ENCODE results near the gene CRB2.

CRB2 gene

DNA sequence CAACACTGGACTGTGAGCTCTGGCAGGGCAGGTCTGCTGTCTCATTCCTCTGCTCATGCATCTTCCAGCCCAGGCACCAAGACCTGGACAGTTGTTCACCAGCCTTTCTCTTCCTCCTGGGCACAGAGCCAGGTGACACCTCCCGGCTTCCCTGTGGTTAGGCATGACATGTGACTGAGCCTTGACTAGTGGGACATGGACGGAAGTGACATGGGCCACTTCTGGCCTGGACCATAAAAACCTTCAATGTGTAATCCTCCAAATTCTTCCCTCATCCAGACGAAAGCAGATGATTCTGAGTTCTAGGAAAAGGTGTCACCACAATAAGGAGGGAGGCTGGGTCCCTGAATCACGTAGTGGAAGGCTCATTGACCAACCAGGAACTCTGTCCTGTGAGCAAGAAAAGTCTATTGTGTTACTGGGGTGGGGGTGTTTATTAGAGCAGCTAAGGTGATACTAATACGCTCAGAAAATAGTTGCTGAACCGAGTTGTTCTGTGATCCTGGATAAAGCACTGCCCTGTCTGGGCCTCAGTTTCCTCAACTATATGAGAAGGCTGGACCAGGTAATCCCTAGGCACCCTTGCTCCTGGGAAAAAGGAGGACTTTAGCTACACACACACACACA is 26.6 kb upstream of the CRB2 start:
- no peak for DNase-seq

DNA sequence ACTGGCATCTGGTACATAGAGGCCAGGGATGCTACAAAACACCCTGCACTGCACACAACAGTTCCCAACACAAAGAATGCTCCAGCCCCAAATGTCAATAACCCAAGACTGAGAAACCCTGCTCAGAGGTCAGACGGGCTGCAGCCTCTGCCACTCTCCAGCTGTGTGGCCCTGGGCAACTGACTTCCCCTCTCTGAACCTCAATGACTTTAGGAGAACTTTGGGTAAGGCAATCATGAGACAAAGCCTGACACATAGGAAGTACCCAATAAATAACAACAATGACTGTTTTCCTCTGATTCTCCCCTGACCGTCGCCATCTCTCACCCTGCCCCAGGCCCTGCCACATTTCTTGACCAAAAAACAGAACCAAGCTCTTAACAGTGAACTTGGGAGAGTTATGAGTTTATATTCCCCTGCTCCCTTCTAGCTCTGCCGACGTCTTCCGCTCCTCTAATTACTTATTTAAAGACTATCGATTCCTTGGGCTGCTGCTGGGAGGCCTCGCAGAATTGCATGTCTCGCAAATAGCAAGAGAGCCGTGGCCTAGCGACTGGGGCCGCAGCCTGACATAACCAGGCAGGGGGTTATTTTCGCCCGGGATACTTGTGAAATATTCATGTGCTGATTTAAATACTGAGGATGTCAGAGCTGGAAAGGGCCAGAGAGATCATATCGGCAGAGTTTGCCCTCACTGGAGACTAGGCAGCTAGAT is 24.5 kb upstream of the CRB2 start:
- no peak for DNase-seq

DNA sequence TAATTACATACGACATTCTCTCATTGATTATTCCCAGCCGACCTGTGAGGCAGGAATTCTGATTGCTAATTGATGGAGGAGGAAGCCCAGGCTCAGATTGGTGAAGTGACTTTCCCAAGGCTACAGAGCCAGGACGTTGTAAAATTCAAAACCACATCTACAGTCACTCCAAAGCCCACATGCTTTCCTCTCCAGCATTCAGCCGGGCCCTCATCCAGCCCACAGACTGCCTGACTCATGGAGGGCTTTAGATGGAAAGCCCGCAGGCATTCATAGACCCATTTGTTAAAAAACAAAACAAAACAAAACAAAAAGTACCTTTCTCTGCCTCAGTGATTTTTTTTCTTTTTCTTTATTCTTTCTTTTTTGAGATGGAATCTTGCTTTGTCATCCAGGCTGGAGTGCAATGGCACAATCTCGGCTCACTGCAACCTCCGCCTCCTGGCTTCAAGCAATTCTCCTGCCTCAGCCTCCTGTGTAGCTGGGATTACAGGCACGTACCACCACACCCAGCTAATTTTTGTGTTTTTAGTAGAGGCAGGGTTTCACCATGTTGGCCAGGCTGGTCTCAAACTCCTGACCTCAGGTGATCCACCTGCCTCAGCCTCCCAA is 22.8 kb upstream of the CRB2 start:
- peak; percentile 45 for DNase-seq

DNA sequence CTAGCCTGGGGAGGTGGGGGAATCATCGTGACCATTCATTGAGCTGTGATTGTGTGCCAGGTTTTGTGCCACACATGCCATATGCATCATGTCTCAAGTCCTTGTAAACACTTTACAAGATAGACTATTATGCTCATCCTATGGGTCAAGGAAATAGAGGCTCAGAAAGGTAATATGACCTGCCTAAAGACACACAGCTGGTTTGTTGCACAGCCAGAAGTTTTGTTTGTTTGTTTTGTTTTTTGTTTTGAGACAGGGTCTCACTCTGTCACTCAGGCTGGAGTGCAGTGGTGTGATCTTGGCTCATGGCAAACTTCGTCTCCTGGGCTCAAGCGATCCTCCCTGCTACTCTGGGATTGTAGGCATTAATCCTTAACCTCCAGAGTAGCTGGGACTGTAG is 21.4 kb upstream of the CRB2 start:
- DNase-seq = no peak

DNA sequence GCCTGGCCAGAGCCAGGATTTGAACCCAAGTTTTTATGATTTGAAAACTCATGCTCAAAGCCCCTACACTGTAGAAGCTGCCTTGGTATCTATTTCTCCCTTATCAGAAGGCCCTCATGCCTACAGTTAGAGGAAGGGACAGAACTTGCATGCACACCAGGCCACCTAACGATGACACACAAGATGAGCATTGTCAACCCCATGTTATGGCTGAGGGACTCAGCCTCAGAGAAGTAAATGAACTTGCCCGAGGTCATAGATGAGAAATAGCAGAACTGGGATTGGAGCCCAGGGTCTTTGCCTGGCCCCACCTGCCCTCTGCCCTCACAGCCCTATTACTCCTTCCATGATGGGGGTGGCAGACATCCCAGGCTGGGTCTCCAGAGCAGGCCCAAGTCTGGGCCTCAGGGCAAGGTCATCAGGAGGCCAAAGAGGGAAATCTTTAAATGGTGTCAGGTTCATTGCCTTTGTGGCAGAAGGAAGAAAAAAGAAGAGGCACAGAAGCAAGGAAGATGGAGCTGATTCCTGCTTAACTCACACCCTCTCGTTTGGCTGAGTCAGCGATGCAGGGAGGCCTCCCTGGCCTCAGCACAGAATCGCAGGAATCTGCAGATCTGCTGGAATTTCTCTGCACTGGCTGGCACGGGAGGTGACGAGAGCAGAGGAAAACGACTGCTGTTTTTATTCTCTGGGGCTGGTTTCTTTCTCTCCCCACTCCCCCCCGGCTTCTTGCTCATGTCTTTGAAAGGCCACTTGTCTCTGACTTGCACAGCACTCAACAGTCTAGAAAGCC is 20.6 kb upstream of the CRB2 start:
- DNase-seq = peak; percentile 79

DNA sequence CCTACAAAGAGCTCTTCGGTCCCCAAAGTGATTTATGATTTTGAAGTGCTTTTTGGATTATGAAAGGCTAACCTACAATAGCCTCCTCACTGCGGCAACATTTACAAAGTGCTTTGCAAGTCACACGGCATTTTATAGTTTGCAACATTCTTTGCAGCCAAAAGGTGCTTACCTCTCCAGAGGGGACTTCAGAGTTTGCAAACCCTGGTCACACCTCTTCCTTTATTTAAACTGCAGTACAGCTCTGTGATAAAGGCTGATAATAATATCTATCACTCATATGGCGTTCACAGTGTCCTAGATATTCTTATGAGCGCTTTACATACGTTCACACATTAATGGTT is 20.0 kb upstream of the CRB2 start:
- no peak for DNase-seq

DNA sequence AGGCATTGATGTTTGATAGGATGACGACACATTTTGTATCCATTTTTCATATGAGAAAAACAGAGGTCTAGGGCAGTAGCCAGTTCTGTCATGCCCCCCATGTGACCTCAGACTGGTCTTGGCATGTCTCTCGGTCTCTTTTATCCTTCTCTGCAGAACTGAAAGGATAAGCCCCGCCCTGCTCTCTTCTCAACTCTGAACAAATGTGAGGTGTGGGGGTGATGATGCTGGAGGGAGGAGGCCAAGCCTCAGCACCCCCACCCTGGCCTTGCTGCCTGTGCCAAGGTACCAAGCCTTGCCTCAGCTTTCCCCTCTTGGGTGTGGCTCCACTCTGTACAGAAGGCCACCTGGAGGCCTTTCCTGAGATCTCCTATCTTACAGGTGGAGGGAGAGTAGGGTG is 19.5 kb upstream of the CRB2 start:
- no peak for DNase-seq

DNA sequence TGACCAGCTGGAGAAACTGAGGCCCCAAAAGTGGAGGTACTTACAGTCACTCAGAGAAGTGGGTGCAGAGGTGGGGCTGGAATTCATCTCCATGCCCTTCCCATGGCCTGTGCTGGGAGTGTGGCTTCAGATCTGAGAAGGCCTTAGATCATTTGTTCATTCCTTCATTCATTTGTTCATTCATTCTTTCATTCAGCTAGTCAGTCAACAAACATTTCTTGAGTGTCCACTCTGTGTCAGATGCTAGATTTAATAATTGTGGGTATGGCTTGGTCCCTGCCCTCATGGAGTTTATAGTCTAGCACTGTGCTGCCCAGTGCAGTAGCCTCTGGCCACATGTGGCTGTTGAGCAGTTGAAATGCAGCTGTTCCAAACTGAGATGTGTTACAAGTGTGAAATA is 19.0 kb upstream of the CRB2 start:
- no peak for DNase-seq

DNA sequence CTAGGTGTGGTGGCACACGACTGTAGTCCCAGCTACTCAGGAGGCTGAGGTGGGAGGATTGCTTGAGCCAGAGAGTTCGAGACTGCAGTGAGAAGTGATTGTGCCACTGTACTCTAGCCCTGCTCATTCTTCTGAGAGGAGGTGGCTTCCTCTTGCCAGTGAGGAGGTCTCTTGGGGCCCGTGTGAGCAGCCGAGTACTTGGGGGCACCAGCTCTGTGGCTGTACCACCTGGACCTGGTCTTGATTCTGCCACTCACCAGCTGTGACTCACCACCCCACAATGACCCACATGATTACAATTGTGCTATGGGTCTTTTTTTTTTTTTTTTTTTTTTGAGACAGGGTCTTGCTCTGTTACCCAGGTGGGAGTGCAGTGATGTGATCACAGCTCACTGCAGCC is 18.0 kb upstream of the CRB2 start:
- no peak for DNase-seq

DNA sequence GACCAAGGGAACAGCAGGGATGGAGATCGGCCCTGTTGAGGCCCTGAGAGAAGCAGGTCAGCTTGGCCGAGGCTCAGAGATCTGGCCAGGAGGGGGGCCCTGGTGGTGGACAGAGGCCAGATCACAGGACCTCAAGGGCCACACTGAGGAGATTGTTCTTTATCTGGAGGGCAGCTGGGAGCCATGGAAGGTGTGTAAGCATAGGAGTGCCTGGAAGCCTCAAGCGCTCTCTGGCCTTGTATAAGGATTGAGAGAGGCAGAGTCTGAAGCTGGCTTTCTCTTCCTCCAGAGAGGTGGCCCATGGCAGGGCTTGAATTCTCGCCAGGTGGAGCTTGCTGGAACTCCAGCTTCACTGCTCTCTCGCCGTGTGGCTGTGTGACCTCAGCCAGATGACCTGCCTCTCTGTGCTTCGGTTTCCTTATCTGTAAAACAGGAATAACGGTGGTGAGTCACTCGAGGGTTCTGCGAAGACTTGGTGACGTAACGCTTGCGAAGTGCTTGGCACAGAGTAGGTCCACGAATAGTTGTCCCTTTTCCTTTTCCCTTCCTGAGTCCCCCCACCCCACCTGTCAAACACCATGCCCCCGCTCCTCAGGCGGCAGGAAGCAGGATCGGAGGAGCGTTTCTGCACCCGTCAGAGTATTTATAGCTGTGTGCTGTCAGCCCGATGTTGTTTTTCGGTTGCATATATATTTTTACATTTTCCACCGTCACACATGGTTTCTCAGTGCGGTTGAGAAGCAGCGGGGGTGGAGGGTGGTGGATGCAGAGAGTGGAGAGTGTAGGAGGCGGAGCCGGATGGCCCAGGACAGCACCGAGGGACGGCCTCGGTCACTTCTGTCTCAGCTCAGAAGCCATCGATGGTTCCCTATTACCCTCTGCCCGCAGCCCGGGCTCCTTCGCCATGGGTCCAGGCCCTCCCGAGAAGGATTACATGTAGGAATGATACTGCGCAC is 17.0 kb upstream of the CRB2 start:
- no peak for DNase-seq

DNA sequence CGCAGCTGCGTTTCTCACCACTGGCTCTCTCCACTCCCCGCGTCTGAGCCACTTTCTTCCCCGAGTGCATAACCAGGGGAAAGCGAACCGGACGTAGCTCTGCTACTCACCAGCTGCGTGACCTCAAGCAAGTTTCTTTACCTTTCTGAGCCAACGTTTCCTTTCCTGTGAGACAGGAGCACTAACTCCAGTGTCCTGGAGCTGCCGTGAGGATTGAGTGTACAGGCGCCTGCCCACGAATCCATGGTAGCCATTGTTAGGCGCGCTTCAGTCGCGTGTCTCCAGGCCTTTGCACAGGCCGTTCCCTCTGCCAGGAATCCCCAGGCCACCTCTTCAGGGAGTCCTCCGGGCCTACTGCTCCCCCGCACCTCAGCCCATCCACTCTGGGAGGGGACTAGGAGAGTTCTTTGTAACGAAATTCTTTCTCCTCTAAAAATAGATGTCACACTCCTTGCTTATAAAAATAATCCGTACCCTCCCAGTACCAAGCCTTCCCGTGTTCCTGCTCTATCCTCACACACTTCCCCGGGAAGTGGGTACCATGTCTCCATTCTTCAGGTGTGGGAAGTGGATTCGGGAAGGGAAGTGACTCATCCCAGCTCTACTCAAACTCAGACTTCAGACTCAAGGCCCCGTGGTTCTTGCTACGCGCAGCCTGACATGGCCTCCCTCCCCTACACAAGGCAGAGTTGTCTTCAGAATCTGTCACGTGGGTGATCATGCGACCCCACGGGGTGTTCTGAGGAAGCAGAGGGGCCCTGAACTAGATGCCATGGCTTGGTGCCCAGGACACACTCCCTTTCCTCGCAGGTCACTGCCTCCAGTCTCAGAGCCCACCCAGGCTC is 16.1 kb upstream of the CRB2 start:
- no peak for DNase-seq

DNA sequence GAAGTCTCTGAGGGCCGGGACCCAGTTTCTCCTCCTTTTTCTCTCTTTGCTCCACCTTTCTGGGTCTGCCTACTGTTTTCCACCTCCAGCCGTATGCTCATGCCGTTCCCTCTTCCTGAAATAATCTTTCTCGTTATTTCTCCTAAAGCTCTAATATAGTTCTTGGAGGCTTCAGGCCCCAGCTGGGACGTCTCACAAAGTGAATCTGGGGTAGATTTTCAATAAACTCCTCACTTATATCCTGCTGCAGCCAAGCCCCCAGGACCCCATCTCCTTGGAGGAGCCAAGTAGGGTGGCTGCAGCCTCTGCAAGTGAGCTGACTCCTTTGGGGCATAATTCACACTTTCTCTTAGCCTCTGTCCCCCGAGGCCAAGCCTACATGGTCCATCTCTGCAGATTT is 14.2 kb upstream of the CRB2 start:
- no peak for DNase-seq

DNA sequence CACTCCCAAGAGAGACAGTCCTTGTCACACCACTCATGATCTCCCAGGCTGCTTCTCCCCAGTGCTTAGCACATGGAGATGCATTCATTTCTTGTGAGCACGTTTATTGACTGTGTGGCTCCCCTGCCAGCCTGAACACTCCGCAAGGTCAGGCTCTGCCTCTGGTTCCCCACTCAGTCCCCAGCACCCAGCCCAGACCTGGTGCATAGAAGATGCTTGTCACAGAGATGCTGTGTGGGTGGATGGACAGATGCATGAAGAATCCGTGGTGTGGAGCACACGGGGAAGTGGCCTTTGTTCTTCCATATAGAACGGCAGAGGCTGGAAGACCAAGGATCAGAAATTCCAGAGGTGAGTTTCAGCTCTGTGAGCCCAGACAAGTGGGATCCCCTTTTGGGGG is 13.8 kb upstream of the CRB2 start:
- no peak for DNase-seq

DNA sequence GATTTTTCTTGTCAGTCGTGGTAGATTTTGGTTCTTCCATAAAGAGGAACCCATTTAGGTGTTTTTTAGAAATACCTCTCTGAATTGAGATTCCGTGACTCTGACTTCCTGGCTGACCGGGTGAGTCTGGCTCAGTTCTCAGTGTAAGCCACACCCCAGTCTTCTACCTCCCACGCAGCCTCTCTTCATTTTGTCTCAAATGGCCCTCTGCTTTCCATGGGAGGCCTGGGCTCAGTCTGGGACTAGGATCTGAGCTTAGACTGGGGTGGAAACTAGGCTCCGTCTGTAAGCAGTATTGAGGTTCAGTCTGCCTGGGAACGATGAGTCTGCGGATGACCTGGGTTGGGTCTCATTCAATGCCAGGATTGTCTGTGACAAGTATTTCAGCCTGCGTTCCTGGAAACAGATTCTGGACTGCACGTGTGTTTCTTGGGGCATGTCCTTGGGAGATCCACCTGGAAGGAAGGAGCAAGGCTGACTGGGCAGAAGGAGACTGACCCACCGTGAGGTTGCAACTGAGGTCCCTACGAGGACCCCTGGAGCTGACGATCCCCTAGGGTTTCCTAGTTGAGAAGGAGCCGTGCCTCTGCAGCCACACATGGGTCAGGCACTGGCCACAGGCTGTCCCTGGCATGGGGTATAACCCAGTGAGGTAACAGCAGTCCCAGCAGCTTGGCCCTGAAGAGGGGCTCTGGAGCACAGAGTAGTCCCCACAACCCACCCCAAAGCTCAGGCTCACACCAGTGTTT is 12.4 kb upstream of the CRB2 start:
- no peak for DNase-seq

DNA sequence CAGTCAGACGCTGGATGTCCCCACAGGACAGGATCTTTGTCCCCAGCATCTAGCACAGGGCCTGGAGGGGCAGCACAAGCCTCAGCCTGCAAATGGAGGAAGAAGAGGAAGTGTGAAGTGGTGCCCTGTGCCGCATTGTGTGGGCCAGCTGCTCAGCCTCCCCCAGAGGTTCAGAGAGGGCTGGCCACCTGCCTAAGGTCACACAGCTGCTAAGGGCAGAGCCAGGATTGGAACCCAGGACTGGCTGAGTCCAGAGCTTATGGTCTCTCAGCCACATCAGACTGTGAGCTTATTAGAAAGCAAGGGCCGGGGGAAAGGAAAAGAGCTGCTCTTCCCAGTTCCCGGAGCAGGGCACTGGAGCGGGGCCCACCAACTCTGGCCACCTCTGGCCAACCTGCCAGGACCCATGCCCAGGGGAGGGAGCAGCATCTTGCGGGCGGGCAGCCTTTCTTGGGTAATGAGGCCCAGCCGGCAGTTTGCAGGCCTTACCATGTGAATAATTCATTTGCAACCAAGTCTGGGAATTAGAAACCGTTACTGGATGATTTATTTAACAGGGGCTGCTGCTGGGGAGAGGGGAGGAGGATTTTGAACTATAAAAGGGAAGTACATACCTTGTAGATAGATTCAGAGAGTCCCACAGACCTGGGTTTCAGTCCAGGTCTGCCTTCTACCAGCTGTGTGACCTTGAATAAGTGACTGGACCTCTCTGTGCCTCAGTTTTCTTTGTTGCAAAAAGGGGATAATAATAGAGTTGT is 11.6 kb upstream of the CRB2 start:
- no peak for DNase-seq

DNA sequence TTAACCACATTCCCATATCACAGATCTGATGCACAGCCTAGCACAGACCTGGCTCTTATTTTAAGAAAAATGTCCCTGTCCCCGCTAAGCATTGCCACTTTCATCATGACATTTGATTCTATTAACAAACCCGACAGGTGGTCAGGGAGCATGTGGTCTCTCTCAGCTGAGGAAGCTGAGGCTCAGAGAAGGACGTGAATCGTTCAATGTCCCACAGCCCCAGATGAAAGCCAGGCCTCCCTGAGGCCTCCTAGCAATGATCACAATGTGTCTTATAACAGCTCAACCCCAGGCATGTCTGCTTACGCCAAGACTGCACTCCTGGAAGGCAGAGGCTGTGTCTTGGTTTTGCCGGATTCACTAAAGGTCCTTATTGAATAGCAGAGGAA is 10.4 kb upstream of the CRB2 start:
- no peak for DNase-seq

DNA sequence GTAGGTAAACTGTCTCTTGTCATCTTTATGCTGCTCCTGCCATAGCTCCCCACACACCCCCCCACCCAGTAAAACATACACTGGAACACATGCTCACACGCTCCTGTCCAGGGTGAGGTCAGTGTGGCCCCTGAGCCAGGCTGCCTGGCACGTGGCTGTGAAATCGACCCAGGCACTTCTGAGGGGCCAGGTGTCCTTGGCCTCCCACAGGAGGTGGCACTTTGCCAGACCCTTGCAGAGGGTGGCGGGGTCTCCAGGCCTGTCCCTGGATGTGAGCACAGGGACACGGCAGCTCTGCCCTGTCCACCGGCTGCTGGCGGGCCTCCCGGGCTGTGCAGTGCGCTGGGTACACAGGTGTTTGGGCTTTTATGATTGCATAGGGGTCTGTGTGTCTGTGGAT is 10.0 kb upstream of the CRB2 start:
- no peak for DNase-seq

DNA sequence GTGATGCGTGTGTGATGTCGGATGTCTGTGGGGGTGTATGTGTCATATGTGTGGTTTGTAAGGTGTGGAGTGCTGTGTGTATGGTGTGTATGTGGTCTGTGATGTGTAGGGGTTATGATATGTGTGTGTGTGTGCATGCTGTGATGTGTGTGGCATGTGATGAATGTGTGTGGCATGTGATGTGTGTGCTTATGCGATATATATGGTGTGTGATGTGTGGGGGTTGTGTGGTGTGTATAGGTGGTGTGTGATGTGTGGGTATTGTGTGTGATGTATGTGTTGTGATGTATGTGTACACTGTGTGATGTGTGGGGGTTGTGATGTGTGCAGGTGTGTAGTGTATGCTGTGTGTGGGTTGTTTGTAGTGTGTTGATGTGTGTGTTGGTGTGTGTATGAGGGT is 9.2 kb upstream of the CRB2 start:
- DNase-seq = no peak

DNA sequence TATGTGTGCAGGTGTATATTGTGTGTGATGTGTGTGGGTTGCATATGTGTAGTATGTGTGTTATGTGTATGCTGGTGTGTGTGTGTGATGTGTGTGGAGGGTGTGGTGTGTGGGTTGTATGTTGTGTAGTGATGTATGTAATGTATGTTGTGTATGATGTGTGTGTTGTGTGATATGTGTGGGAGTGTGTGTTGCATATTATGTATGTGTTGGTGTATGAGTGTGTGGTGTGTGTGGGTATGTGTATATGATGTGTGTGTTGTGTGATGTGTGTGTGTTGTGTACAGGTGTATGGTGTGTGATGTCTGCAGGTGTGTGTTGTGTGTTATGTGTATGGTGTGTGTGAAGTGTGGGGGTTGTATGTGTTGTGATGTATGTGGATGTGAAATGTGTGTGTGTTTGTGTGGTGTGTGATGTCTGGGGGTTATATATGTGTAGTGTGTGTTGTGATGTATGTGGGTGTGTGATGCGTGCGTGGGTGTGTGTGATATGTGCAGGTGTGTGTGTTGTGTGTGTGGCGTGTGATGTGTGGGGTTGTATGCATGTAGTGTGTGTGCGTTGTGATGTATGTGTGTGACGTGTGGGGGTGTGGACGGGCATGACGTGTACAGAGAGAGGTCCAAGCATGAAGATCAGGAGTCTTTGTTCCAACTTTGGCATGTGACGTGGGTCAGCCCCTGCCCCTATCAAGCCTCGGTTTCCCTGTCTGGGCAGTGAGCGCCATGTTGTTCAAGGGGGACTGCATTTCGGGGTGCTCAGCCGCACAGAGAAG is 8.5 kb upstream of the CRB2 start:
- no peak for DNase-seq
